Psoas muscle (tissue), 8 donors: ENCODE results near the gene PDCD1. TPM values are rescaled to one million over a fixed set of nuclear protein-coding genes. Genes with fewer than 3 reads are reported as not detected.

Experiments
- ATAC-seq, 4 donors: fragments of 200-7000 bp; cut with Tn5 transposase; one replicate each; pipeline ENCODE4 v1.9.1; 2020; ENCODE audit warnings: moderate library complexity in 3 of 4, mild to moderate bottlenecking in 2 of 4
- DNase-seq, 2 donors: peaks; one replicate each; pipeline ENCODE4 v3.0.0-alpha.2; 2020
- H3K27ac ChIP-seq: fragments of 200-600 bp; one replicate; pipeline ENCODE4 v1.8.0; 2022
- H3K27me3 ChIP-seq, 3 donors: fragments of 200-600 bp in 1 of 3; one replicate each; pipeline versions ENCODE4 v1.6.1 to v1.8.0; 2013 to 2022; ENCODE audit warnings: low read length in 2 of 3, mild to moderate bottlenecking in 2 of 3, moderate library complexity in 1 of 3; ENCODE audit not compliant: insufficient read depth in 3 of 3
- H3K36me3 ChIP-seq, 2 donors: fragments of 200-600 bp in 1 of 2; one replicate each; pipeline versions ENCODE4 v1.6.1 to v1.8.0; 2013 to 2022; ENCODE audit warnings: low read depth in 1 of 2, mild to moderate bottlenecking in 1 of 2, moderate library complexity in 1 of 2; ENCODE audit not compliant: insufficient read depth in 1 of 2
- H3K4me1 ChIP-seq: fragments of 200-600 bp; one replicate; pipeline ENCODE4 v1.8.0; 2022
- H3K4me3 ChIP-seq: fragments of 200-600 bp; one replicate; pipeline ENCODE4 v1.8.0; 2022; ENCODE audit warnings: mild to moderate bottlenecking
- H3K9me3 ChIP-seq: fragments of 200-600 bp; one replicate; pipeline ENCODE4 v1.8.0; 2022
- CTCF ChIP-seq: fragments of 200-600 bp; IDR thresholded peaks from one replicate; pipeline ENCODE4 v1.8.0; 2022; ENCODE audit warnings: antibody characterized with exemption
- WGBS, 3 donors: extraction: QIAGEN DNeasy Blood & Tissue Kit; methylation state at CpG; one replicate each; pipeline versions ENCODE4 v1.1.6 to v1.1.7; 2013; 5-methylcytosine and 5-hydroxymethylcytosine counted together
- intact Hi-C, 2 donors: fragments of 100-400 bp; cut with DNase I; formaldehyde crosslinking; loops; one replicate each; pipeline versions ENCODE4 v1.11.0 to v1.14.2; 2022
- polyA plus RNA-seq, 3 donors: library from polyadenylated mRNA; stranded (reverse); fragments of 200-250 nt; gene quantifications; one replicate each; pipeline ENCODE4 v1.2.3, GENCODE V29; 2013
- total RNA-seq, 4 donors: library from RNA; stranded (reverse); fragmentation: NEBNext Ultra II Directional in 2 of 4; extraction: Animal tissue kit (Norgen Biotek cat#: 25700) in 2 of 4; gene quantifications; one replicate each; pipeline versions ENCODE4 v1.2.1 to v1.2.4, GENCODE V29; 2021 to 2023
- donor health status: healthy with polysubstance abuse.
- donor health status: DM: no; HTN: no; CAD: no; lungs with moderate emphysema.
- donor health status: Bipolar disorder and iron deficiency.
- donor health status: healthy.
- donor health status: DM: yes; HTN: yes; CAD: no.
- donor health status: DM: no; HTN: no; CAD: no.
- donor health status: DM: no; HTN: no; CAD: no.
- donor health status: DM: yes; HTN: yes; CAD: no.

Gene PDCD1
- total and polyA plus RNA-seq, 7 donors: 0.03 to 0.30 (median 0.06) TPM; not detected in 2

- ATAC-seq (no peak), DNase-seq (no peak)
- Histone ChIP-seq H3K9me3 (no peaks in the 10 kb centered on the region), H3K27me3 (peaks cover 0 to 44% (median 4%) of the 10 kb centered on the region in 3 donors), H3K36me3 (no peaks in the 10 kb centered on the region), H3K4me1 (no peaks in the 10 kb centered on the region), H3K4me3 (no peak overlapping the region), H3K27ac (no peak overlapping the region)
- 49 to 71% (median 51%) methylated on average over 29 to 30 of the region's 30 CpGs for WGBS, 3 donors
- intact Hi-C loops: no loop called here
- TF ChIP-seq CTCF: no peak
These were observed 40.0 kb upstream of the PDCD1 start for GRCh38 chr2:241898463-241899270.

GRCh38 chr2:241897231-241897916 lies 38.7 kb upstream of the PDCD1 start:
- Histone ChIP-seq H3K27ac (no peak overlapping the region), H3K4me3 (no peak overlapping the region), H3K36me3 (no peaks in the 10 kb centered on the region), H3K27me3 (peaks cover 0 to 36% (median 4%) of the 10 kb centered on the region in 3 donors), H3K9me3 (no peaks in the 10 kb centered on the region), H3K4me1 (no peaks in the 10 kb centered on the region)
- 84 to 92% (median 88%) methylated on average over 17 of the region's 17 CpGs for WGBS, 3 donors
- DNase-seq (no peak), ATAC-seq (no peak)
- intact Hi-C loops: no loop called here
- TF ChIP-seq CTCF: no peak

GRCh38 chr2:241896746-241897201 lies 38.1 kb upstream of the PDCD1 start:
- no peak for ATAC-seq
- Histone ChIP-seq H3K4me1 (no peaks in the 10 kb centered on the region), H3K9me3 (no peaks in the 10 kb centered on the region), H3K36me3 (no peaks in the 10 kb centered on the region), H3K27me3 (peaks cover 0 to 34% (median 4%) of the 10 kb centered on the region in 3 donors), H3K27ac (no peak overlapping the region), H3K4me3 (no peak overlapping the region)
- 85 to 92% (median 91%) methylated on average over 9 to 10 of the region's 10 CpGs for WGBS, 3 donors
- no peak for TF ChIP-seq CTCF
- intact Hi-C loops: no loop called here
- DNase-seq: no peak

GRCh38 chr2:241895712-241896641 lies 37.3 kb upstream of the PDCD1 start:
- DNase-seq (peak in 1 of 2 donors; percentile 64), ATAC-seq (peak in 3 of 4 donors; percentile 16 to 30 (median 20))

More at GRCh38 chr2:241895712-241896641, 37.3 kb upstream of the PDCD1 start:
- TF ChIP-seq CTCF: no peak
- Histone ChIP-seq H3K4me1 (no peaks in the 10 kb centered on the region), H3K9me3 (no peaks in the 10 kb centered on the region), H3K4me3 (no peak overlapping the region), H3K27me3 (peaks cover 0 to 27% (median 0%) of the 10 kb centered on the region in 3 donors), H3K27ac (no peak overlapping the region), H3K36me3 (no peaks in the 10 kb centered on the region)
- WGBS, 3 donors: 29 to 52% (median 49%) methylated on average over 25 to 26 of the region's 26 CpGs
- intact Hi-C loops: no loop called here
